Smooth muscle cell (in vitro differentiated cells): ENCODE data around the gene AHR. TPM values are rescaled to one million over a fixed set of nuclear protein-coding genes. Genes with fewer than 3 reads are reported as not detected.
A peak's percentile ranks its signal among the peaks of the same experiment; 100 is the strongest.

ENCODE experiments used
- DNase-seq: peaks from one replicate; lab custom pipeline; 2025; ENCODE audit not compliant: unreplicated experiment; lab: John Stamatoyannopoulos, UW
- H2AFZ ChIP-seq: fragments of 200-600 bp; sonication (generic); 2 replicates; pipeline ENCODE4 v1.6.0; 2016; ENCODE audit warnings: antibody characterized with exemption, low read depth, mild to moderate bottlenecking
- H3F3A ChIP-seq: fragments of 200-600 bp; sonication (generic); 2 replicates; pipeline ENCODE4 v1.6.0; 2017; ENCODE audit warnings: antibody characterized with exemption, low read depth
- H3K27ac ChIP-seq: fragments of 200-600 bp; sonication (generic); 2 replicates; pipeline ENCODE4 v1.5.1; 2016; ENCODE audit warnings: low read depth, mild to moderate bottlenecking
- H3K27me3 ChIP-seq: fragments of 200-600 bp; sonication (generic); 2 replicates; pipeline ENCODE4 v1.6.1; 2016; ENCODE audit warnings: low read depth, mild to moderate bottlenecking
- H3K36me3 ChIP-seq: fragments of 200-600 bp; sonication (generic); 2 replicates; pipeline ENCODE4 v1.5.1; 2016; ENCODE audit warnings: low read depth
- H3K4me1 ChIP-seq: fragments of 200-600 bp; sonication (generic); 2 replicates; pipeline ENCODE4 v1.5.1; 2016; ENCODE audit warnings: low read depth
- H3K4me2 ChIP-seq: fragments of 200-600 bp; sonication (generic); 2 replicates; pipeline ENCODE4 v1.6.0; 2016; ENCODE audit warnings: mild to moderate bottlenecking
- H3K4me3 ChIP-seq: fragments of 200-600 bp; sonication (generic); 2 replicates; pipeline ENCODE4 v1.5.1; 2016; ENCODE audit warnings: mild to moderate bottlenecking
- H3K79me2 ChIP-seq: fragments of 200-600 bp; sonication (generic); 2 replicates; pipeline ENCODE4 v1.6.0; 2016; ENCODE audit warnings: low read depth, mild to moderate bottlenecking
- H3K9ac ChIP-seq: fragments of 200-600 bp; sonication (generic); 2 replicates; pipeline ENCODE4 v1.6.0; 2016; ENCODE audit warnings: low read depth
- H3K9me3 ChIP-seq: fragments of 200-600 bp; sonication (generic); replicated peaks from 2 replicates; pipeline ENCODE4 v1.5.1; 2016; ENCODE audit warnings: low read depth
- H4K20me1 ChIP-seq: fragments of 200-600 bp; sonication (generic); 2 replicates; pipeline ENCODE4 v1.6.0; 2016; ENCODE audit warnings: low read depth
- WGBS: methylation state at CpG from one replicate; pipeline ENCODE4 v1.1.7; 2016; ENCODE audit warnings: low lambda C conversion rate; 5-methylcytosine and 5-hydroxymethylcytosine counted together
- polyA plus RNA-seq: library from polyadenylated mRNA; unstranded; fragments of >200 nt; fragmentation: Nextera tagmentation; extraction: Ambion mirVana; gene quantifications from 2 replicates; pipeline ENCODE4 v1.2.1, GENCODE V29; 2016
- total RNA-seq: library from RNA; depleted of rRNA; stranded (reverse); fragments of >200 nt; gene quantifications from 2 replicates; pipeline ENCODE4 v1.2.3, GENCODE V29; 2014
- TF ChIP-seq, protein P1 (sequence below): fragments of 200-600 bp; sonication (generic); IDR thresholded peaks from 2 replicates; pipeline ENCODE4 v1.5.1; 2017; ENCODE audit warnings: borderline replicate concordance, mild to moderate bottlenecking, antibody characterized with exemption; ENCODE audit not compliant: insufficient read depth, poor library complexity, severe bottlenecking

Gene AHR
- total and polyA plus RNA-seq, 2 experiments from 2014 or later: 25.7 to 174 TPM

GRCh38 chr7:17275749-17276671, 22.4 kb upstream of the AHR start:
- Histone ChIP-seq H3K4me1 (peaks cover 8% of the 10 kb centered on the region), H3K4me3 (no peak overlapping the region), H3K27me3 (no peaks in the 10 kb centered on the region), H3K27ac (peak overlapping the region; percentile 89), H4K20me1 (no peaks in the 10 kb centered on the region), H3F3A (peaks cover 9% of the 10 kb centered on the region), H3K79me2 (no peaks in the 10 kb centered on the region), H3K9me3 (no peaks in the 10 kb centered on the region), H3K9ac (peak overlapping the region; percentile 54), H3K4me2 (peak overlapping the region; percentile 62), H3K36me3 (no peaks in the 10 kb centered on the region), H2AFZ (peak overlapping the region; percentile 64)
- 82% methylated on average over 4 of the region's 4 CpGs for WGBS
- no peak for DNase-seq
- TF ChIP-seq, protein P1, sequence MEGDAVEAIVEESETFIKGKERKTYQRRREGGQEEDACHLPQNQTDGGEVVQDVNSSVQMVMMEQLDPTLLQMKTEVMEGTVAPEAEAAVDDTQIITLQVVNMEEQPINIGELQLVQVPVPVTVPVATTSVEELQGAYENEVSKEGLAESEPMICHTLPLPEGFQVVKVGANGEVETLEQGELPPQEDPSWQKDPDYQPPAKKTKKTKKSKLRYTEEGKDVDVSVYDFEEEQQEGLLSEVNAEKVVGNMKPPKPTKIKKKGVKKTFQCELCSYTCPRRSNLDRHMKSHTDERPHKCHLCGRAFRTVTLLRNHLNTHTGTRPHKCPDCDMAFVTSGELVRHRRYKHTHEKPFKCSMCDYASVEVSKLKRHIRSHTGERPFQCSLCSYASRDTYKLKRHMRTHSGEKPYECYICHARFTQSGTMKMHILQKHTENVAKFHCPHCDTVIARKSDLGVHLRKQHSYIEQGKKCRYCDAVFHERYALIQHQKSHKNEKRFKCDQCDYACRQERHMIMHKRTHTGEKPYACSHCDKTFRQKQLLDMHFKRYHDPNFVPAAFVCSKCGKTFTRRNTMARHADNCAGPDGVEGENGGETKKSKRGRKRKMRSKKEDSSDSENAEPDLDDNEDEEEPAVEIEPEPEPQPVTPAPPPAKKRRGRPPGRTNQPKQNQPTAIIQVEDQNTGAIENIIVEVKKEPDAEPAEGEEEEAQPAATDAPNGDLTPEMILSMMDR: no peak

- H3K79me2 ChIP-seq: no peaks in the 10 kb centered on the region
- no peaks in the 10 kb centered on the region for H3K27me3 ChIP-seq
- no peak overlapping the region for H3K4me2 ChIP-seq
- H3K4me1 ChIP-seq: peaks cover 8% of the 10 kb centered on the region
- H3F3A ChIP-seq: peaks cover 9% of the 10 kb centered on the region
- no peaks in the 10 kb centered on the region for H3K9me3 ChIP-seq
- no peaks in the 10 kb centered on the region for H3K36me3 ChIP-seq
- 82% methylated on average over 4 of the region's 4 CpGs for WGBS
- TF ChIP-seq, protein P1: no peak
- H2AFZ ChIP-seq: no peak overlapping the region
- no peak for DNase-seq
- H3K9ac ChIP-seq: no peak overlapping the region
- H4K20me1 ChIP-seq: no peaks in the 10 kb centered on the region
- H3K4me3 ChIP-seq: no peak overlapping the region
- no peak overlapping the region for H3K27ac ChIP-seq
Measured at GRCh38 chr7:17279061-17279460, 19.4 kb upstream of the AHR start.

GRCh38 chr7:17289074-17289645, 9.3 kb upstream of the AHR start:
- no peaks in the 10 kb centered on the region for H3K79me2 ChIP-seq
- H3K27ac ChIP-seq: no peak overlapping the region
- H3K27me3 ChIP-seq: no peaks in the 10 kb centered on the region
- H3K36me3 ChIP-seq: no peaks in the 10 kb centered on the region
- DNase-seq: no peak
- H3K9ac ChIP-seq: no peak overlapping the region
- H3K9me3 ChIP-seq: no peaks in the 10 kb centered on the region
- no peaks in the 10 kb centered on the region for H4K20me1 ChIP-seq
- H3K4me3 ChIP-seq: no peak overlapping the region
- H3K4me2 ChIP-seq: no peak overlapping the region
- H3F3A ChIP-seq: no peaks in the 10 kb centered on the region
- TF ChIP-seq, protein P1: no peak
- H2AFZ ChIP-seq: no peak overlapping the region
- no peaks in the 10 kb centered on the region for H3K4me1 ChIP-seq

GRCh38 chr7:17292843-17293242, 5.6 kb upstream of the AHR start:
- Histone ChIP-seq H3K36me3 (no peaks in the 10 kb centered on the region), H3K9ac (no peak overlapping the region), H3K27ac (no peak overlapping the region), H3K27me3 (no peaks in the 10 kb centered on the region), H3K79me2 (no peaks in the 10 kb centered on the region), H4K20me1 (no peaks in the 10 kb centered on the region), H3K4me1 (no peaks in the 10 kb centered on the region), H3K4me2 (no peak overlapping the region), H3K9me3 (no peaks in the 10 kb centered on the region), H2AFZ (no peak overlapping the region), H3F3A (peaks cover 5% of the 10 kb centered on the region), H3K4me3 (no peak overlapping the region)
- WGBS: 95% methylated on average over 4 of the region's 4 CpGs
- TF ChIP-seq, protein P1: no peak
- DNase-seq: no peak
